Activated gamma-delta T cell treated with Interleukin-2 at 50 U/mL for 16 hours (primary cell): ENCODE data around the gene IDH3G.

Experiments
- DNase-seq: peaks from one replicate; pipeline ENCODE4 v3.0.0-alpha.2; 2020

Gene IDH3G

GRCh38 chrX:153784325-153784967 is 9.7 kb downstream of the IDH3G start:
- no peak for DNase-seq

GRCh38 chrX:153783378-153784013 is 10.7 kb downstream of the IDH3G start:
- no peak for DNase-seq

- no peak for DNase-seq
Measured at GRCh38 chrX:153782871-153783270, 11.3 kb downstream of the IDH3G start.

- no peak for DNase-seq
Measured at GRCh38 chrX:153782313-153782712, 11.9 kb downstream of the IDH3G start.

- no peak for DNase-seq
Measured at GRCh38 chrX:153781428-153782047, 12.6 kb downstream of the IDH3G start.

GRCh38 chrX:153780678-153781427 is 13.3 kb downstream of the IDH3G start, which contains the start of gene SRPK3:
TSS of gene SRPK3 (plus strand) at chrX:153781041. CDS start at chrX:153781087, 46 bp downstream.
- no peak for DNase-seq

GRCh38 chrX:153779891-153780677 is 14.1 kb downstream of the IDH3G start:
- DNase-seq, result no peak

GRCh38 chrX:153778684-153779101 is 15.5 kb downstream of the IDH3G start:
- DNase-seq, result no peak

GRCh38 chrX:153778181-153778580 is 16.0 kb downstream of the IDH3G start:
- no peak for DNase-seq

- DNase-seq, result no peak
Measured at GRCh38 chrX:153777261-153778090, 16.7 kb downstream of the IDH3G start.

GRCh38 chrX:153776611-153777045 is 17.5 kb downstream of the IDH3G start:
- DNase-seq, result no peak

GRCh38 chrX:153776120-153776599 is 18.0 kb downstream of the IDH3G start:
- no peak for DNase-seq

GRCh38 chrX:153775293-153776119 is 18.7 kb downstream of the IDH3G start:
- no peak for DNase-seq

- DNase-seq, result no peak
Measured at GRCh38 chrX:153774576-153775292, 19.4 kb downstream of the IDH3G start.

- no peak for DNase-seq
Measured at GRCh38 chrX:153773741-153774575, 20.2 kb downstream of the IDH3G start.

GRCh38 chrX:153773218-153773611 is 21.0 kb downstream of the IDH3G start:
- DNase-seq, result no peak

- DNase-seq, result no peak
Measured at GRCh38 chrX:153772316-153773217, 21.6 kb downstream of the IDH3G start.
